ENCODE measurements around the gene ALOX15B.

The ALOX15B gene

GRCh38 chr17:8080208-8080798, 41.4 kb downstream of the ALOX15B start:
- no peak for DNase-seq

- no peak for DNase-seq
Measured at GRCh38 chr17:8080799-8081219, 42.0 kb downstream of the ALOX15B start.

- no peak for DNase-seq
Measured at GRCh38 chr17:8081876-8082275, 43.0 kb downstream of the ALOX15B start.

GRCh38 chr17:8082292-8082691, 43.4 kb downstream of the ALOX15B start:
- no peak for DNase-seq

GRCh38 chr17:8084250-8084649, 45.4 kb downstream of the ALOX15B start:
- no peak for DNase-seq

GRCh38 chr17:8087075-8087951, 48.5 kb downstream of the ALOX15B start, which contains the start of gene ALOX12B:
ALOX12B (minus strand) TSS chr17:8087716; CDS start chr17:8087442, 274 bp downstream.
- no peak for DNase-seq

- DNase-seq, result no peak
Measured at GRCh38 chr17:8087952-8088230, 49.0 kb downstream of the ALOX15B start.

GRCh38 chr17:8089728-8090127, 50.9 kb downstream of the ALOX15B start:
- no peak for DNase-seq

GRCh38 chr17:8091033-8091687, 52.3 kb downstream of the ALOX15B start:
- DNase-seq, result peak in 1 of 4 experiments; percentile 11

GRCh38 chr17:8095361-8095760, 56.5 kb downstream of the ALOX15B start:
- DNase-seq, result no peak

- DNase-seq, result no peak
Measured at GRCh38 chr17:8096541-8096940, 57.7 kb downstream of the ALOX15B start.

Data from suppressor macrophage (primary cell).